Hematopoietic multipotent progenitor cell treated with erythropoietin and hydrocortisone succinate and interleukin-3 and kit ligand, for 17 days (in vitro differentiated cells): ENCODE measurements around the gene HP.
"Not testable (repeated sequence)": the region's sequence is repeated elsewhere in the genome, so short reads cannot be mapped to it uniquely, and the experiment has no call there.

Experiments used
- DNase-seq: peaks from one replicate; pipeline ENCODE4 v3.0.0-alpha.2; 2015; ENCODE audit warnings: low spot score

Gene HP

GRCh38 chr16:72043058-72043457 lies 11.2 kb upstream of the HP start:
- DNase-seq = no peak

GRCh38 chr16:72043539-72043938 lies 10.8 kb upstream of the HP start:
- no peak for DNase-seq

GRCh38 chr16:72044296-72044695 lies 10.0 kb upstream of the HP start:
- DNase-seq = no peak

- DNase-seq = no peak
Observed at GRCh38 chr16:72044825-72045359, 9.4 kb upstream of the HP start.

- no peak for DNase-seq
Observed at GRCh38 chr16:72049110-72049509, 5.2 kb upstream of the HP start.

- DNase-seq = no peak
Observed at GRCh38 chr16:72050769-72051464, 3.4 kb upstream of the HP start.

- no peak for DNase-seq
Observed at GRCh38 chr16:72051818-72052217, 2.5 kb upstream of the HP start.

GRCh38 chr16:72055911-72056310 lies 1.6 kb downstream of the HP start:
- no peak for DNase-seq

- not testable (repeated sequence) for DNase-seq
Observed at GRCh38 chr16:72057313-72057712, 3.0 kb downstream of the HP start.

- not testable (repeated sequence) for DNase-seq
Observed at GRCh38 chr16:72059060-72059459, 4.8 kb downstream of the HP start.

- no peak for DNase-seq
Observed at GRCh38 chr16:72060405-72060804, 6.1 kb downstream of the HP start.

GRCh38 chr16:72061564-72061963 lies 7.3 kb downstream of the HP start:
- no peak for DNase-seq

- DNase-seq = no peak
Observed at GRCh38 chr16:72064361-72064894, 10.1 kb downstream of the HP start.

- DNase-seq = peak; percentile 76
Observed at GRCh38 chr16:72066747-72067146, 12.4 kb downstream of the HP start.

GRCh38 chr16:72068930-72069329 lies 14.6 kb downstream of the HP start:
- no peak for DNase-seq

GRCh38 chr16:72072514-72073342 lies 18.4 kb downstream of the HP start:
- no peak for DNase-seq

GRCh38 chr16:72073560-72074230 lies 19.4 kb downstream of the HP start:
- DNase-seq = no peak

GRCh38 chr16:72075067-72075466 lies 20.8 kb downstream of the HP start:
- not testable (repeated sequence) for DNase-seq

GRCh38 chr16:72076991-72077706 lies 22.8 kb downstream of the HP start:
- not testable (repeated sequence) for DNase-seq

- no peak for DNase-seq
Observed at GRCh38 chr16:72083778-72084404, 29.6 kb downstream of the HP start.

- no peak for DNase-seq
Observed at GRCh38 chr16:72084445-72084844, 30.1 kb downstream of the HP start.
